Progenitor cell of endocrine pancreas (in vitro differentiated cells): ENCODE data around the gene TRIM63. TPM values are rescaled to one million over a fixed set of nuclear protein-coding genes. Genes with fewer than 3 reads are reported as not detected.

Source experiments
- DNase-seq: peaks from one replicate; pipeline ENCODE4 v3.0.0; 2021; ENCODE audit warnings: low spot score; ENCODE audit not compliant: unreplicated experiment
- H3K27ac Mint-ChIP-seq: 2 replicates; pipeline ENCODE4 v1.8.0; 2021; ENCODE audit warnings: mild to moderate bottlenecking, moderate library complexity, mixed read lengths
- H3K27me3 Mint-ChIP-seq: 2 replicates; pipeline ENCODE4 v1.8.0; 2021; ENCODE audit warnings: mixed read lengths
- H3K36me3 Mint-ChIP-seq: 2 replicates; pipeline ENCODE4 v1.8.0; 2022; ENCODE audit warnings: mixed read lengths; ENCODE audit not compliant: insufficient read depth
- H3K4me1 Mint-ChIP-seq: 2 replicates; pipeline ENCODE4 v1.8.0; 2021; ENCODE audit warnings: low read depth, mixed read lengths
- H3K4me3 Mint-ChIP-seq: 2 replicates; pipeline ENCODE4 v1.8.0; 2021; ENCODE audit warnings: low read depth, mild to moderate bottlenecking, moderate library complexity, mixed read lengths
- H3K9me3 Mint-ChIP-seq: 2 replicates; pipeline ENCODE4 v1.8.0; 2021; ENCODE audit warnings: low read depth, mixed read lengths
- total RNA-seq: library from RNA; stranded (reverse); gene quantifications from 2 replicates; pipeline ENCODE4 v1.2.1, GENCODE V29; 2021
- TF ChIP-seq, protein P1 (sequence below): fragments of 200-600 bp; sonication (generic); IDR thresholded peaks from one replicate; pipeline ENCODE4 v1.5.0; 2021; ENCODE audit warnings: antibody characterized with exemption, mild to moderate bottlenecking; ENCODE audit not compliant: unreplicated experiment

Gene TRIM63
- total RNA-seq, 1 donor from 2014 or later: not detected

DNA sequence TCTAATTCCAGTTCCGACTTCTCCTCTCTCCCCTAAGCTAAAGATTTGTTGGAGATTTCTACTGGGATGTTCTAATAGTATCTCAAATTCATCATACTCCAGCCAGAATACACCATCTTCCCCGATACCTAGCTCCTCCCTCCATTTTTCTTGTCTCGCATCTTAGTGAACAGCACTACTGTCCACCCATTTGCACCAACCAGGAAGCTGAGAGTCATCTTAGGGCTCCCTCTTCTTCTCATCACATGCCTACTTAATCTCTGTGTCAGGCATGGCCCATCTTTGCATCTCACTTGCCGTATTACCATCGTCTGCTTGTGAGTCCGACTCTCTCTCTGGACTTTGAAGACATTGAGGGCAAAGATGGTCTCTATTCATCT is 3.5 kb upstream of the TRIM63 start:
- Mint-ChIP-seq H3K4me3 (no peak overlapping the region), H3K4me1 (peaks cover 15% of the 10 kb centered on the region), H3K36me3 (no peaks in the 10 kb centered on the region), H3K27me3 (peaks cover 11% of the 10 kb centered on the region), H3K9me3 (no peaks in the 10 kb centered on the region), H3K27ac (no peak overlapping the region)
- no peak for DNase-seq
- TF ChIP-seq, protein P1, sequence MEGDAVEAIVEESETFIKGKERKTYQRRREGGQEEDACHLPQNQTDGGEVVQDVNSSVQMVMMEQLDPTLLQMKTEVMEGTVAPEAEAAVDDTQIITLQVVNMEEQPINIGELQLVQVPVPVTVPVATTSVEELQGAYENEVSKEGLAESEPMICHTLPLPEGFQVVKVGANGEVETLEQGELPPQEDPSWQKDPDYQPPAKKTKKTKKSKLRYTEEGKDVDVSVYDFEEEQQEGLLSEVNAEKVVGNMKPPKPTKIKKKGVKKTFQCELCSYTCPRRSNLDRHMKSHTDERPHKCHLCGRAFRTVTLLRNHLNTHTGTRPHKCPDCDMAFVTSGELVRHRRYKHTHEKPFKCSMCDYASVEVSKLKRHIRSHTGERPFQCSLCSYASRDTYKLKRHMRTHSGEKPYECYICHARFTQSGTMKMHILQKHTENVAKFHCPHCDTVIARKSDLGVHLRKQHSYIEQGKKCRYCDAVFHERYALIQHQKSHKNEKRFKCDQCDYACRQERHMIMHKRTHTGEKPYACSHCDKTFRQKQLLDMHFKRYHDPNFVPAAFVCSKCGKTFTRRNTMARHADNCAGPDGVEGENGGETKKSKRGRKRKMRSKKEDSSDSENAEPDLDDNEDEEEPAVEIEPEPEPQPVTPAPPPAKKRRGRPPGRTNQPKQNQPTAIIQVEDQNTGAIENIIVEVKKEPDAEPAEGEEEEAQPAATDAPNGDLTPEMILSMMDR: no peak

DNA sequence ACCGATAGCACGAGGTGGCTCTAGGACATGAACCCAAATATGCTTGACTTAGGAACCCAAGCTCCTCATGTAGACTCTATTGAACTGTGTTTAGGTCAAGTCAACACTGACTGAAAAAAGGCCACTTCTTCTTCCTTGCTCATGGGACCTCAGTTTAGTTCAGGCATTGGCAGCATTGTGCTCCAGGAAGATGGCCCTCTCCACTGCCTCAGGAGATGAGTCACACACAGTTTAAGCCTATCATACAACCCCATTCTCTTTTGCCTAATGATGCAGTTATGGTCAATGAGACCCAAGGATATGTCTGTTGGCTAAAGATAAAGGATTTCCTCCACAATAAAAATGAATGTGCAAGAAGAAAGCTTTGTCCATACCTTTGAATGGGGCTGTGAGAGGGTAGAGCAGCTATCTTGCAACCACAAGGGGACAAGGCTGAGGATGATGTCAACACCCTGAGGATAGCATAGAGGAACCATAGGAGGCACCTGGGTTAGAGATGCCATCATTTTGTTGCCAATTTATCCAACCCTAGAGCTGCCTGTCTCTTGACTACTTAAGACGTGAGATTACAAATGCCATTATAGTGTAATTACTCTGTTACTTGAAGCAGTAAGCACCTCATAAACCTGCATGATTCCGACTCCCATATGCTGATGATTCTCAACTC is 3.0 kb upstream of the TRIM63 start:
- no peak overlapping the region for H3K4me3 Mint-ChIP-seq
- peaks cover 11% of the 10 kb centered on the region for H3K27me3 Mint-ChIP-seq
- H3K27ac Mint-ChIP-seq: no peak overlapping the region
- DNase-seq: no peak
- TF ChIP-seq, protein P1: no peak
- H3K36me3 Mint-ChIP-seq: no peaks in the 10 kb centered on the region
- H3K9me3 Mint-ChIP-seq: no peaks in the 10 kb centered on the region
- H3K4me1 Mint-ChIP-seq: peaks cover 17% of the 10 kb centered on the region

DNA sequence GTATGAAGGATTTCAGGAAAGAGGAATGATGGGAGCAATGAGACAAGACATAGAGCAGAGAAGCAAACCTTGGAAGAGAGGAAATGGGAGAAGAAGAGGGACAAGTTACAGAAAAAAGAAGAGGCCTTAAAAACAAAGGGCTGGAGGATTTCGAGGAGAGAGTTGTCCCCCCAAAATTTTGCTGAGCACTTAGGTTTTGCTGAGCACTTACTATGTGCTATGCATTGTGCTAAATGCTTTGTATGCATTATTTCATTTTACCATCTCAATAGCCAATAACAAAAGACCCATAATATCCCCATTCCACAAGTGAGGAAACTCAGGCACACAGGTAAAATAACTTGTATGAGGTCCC is 2.5 kb upstream of the TRIM63 start:
- H3K4me1 Mint-ChIP-seq: peaks cover 17% of the 10 kb centered on the region
- H3K27me3 Mint-ChIP-seq: peaks cover 11% of the 10 kb centered on the region
- no peak overlapping the region for H3K4me3 Mint-ChIP-seq
- no peak overlapping the region for H3K27ac Mint-ChIP-seq
- no peaks in the 10 kb centered on the region for H3K36me3 Mint-ChIP-seq
- TF ChIP-seq, protein P1: no peak
- no peaks in the 10 kb centered on the region for H3K9me3 Mint-ChIP-seq
- DNase-seq: no peak

DNA sequence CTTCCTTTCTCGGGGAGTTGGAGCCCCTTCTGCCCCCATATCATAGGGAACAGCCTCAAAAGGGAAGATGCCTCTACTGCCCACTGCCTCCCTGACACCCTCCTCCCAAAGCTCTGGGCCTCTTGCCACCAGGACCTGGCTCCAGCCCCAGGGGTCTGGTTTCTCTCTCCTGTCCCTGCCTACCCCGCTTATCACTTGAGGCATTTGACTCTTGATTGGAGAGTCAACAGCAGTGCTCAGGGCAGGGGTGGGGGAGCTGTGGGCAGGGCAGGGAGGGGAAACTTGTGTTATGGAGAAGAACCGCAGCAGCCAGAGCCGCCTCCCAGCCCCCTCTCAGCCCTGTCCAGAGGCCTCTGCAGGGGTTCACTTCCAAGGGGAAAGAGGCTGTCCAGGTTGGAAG is 573 bp downstream of the TRIM63 start:
- no peak overlapping the region for H3K27ac Mint-ChIP-seq
- H3K4me1 Mint-ChIP-seq: peaks cover 23% of the 10 kb centered on the region
- no peaks in the 10 kb centered on the region for H3K9me3 Mint-ChIP-seq
- no peak overlapping the region for H3K4me3 Mint-ChIP-seq
- TF ChIP-seq, protein P1: no peak
- no peak for DNase-seq
- no peaks in the 10 kb centered on the region for H3K36me3 Mint-ChIP-seq
- peaks cover 7% of the 10 kb centered on the region for H3K27me3 Mint-ChIP-seq

DNA sequence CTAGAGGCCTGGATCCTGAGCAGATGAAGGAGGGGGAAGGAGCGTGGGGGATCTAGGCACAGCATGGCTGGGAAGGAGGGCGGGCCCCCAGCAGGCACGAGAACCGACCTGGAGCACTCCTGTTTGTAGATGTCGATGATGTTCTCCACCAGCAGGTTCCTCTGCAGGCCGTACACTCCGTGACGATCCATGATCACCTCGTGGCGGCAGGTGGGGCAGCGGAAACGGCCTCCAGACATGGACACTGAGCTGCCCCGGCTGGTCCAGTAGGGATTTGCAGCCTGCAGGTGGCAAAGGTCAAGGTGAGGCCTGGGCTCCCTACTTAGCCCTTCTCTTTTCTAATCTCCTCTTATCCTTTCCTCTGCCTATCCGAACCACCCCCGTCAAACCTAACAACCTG is 1.3 kb downstream of the TRIM63 start:
- no peak overlapping the region for H3K4me3 Mint-ChIP-seq
- H3K9me3 Mint-ChIP-seq: no peaks in the 10 kb centered on the region
- no peak overlapping the region for H3K27ac Mint-ChIP-seq
- H3K4me1 Mint-ChIP-seq: peaks cover 23% of the 10 kb centered on the region
- no peak for DNase-seq
- H3K27me3 Mint-ChIP-seq: peaks cover 7% of the 10 kb centered on the region
- TF ChIP-seq, protein P1: no peak
- H3K36me3 Mint-ChIP-seq: no peaks in the 10 kb centered on the region
